Renal pelvis (tissue), 4 donors: Measurements from ENCODE around the gene TGFBR3. TPM values are rescaled to one million over a fixed set of nuclear protein-coding genes. Genes with fewer than 3 reads are reported as not detected.

Experiments used
- DNase-seq: peaks from one replicate; pipeline ENCODE4 v3.0.0-alpha.2; 2013
- polyA plus RNA-seq, 3 donors: library from polyadenylated mRNA; unstranded; fragments of 120-200 nt; gene quantifications; one replicate each; pipeline ENCODE4 v1.2.1, GENCODE V29; 2013; ENCODE audit not compliant: insufficient read length in 3 of 3

TGFBR3 gene
- polyA plus RNA-seq, 3 donors: 95.6 to 116 (median 110) TPM

- DNase-seq: no peak
These were observed 3.9 kb upstream of the TGFBR3 start for GRCh38 chr1:91889717-91890459.

GRCh38 chr1:91885213-91885715 lies 687 bp downstream of the TGFBR3 start:
- DNase-seq: peak; percentile 34

GRCh38 chr1:91884459-91885212 lies 1.3 kb downstream of the TGFBR3 start:
- DNase-seq: no peak

- peak; percentile 33 for DNase-seq
These were observed 2.5 kb downstream of the TGFBR3 start for GRCh38 chr1:91883470-91883869.

GRCh38 chr1:91881280-91881679 lies 4.7 kb downstream of the TGFBR3 start:
- no peak for DNase-seq

GRCh38 chr1:91879733-91880132 lies 6.2 kb downstream of the TGFBR3 start:
- DNase-seq: peak; percentile 50

- no peak for DNase-seq
These were observed 8.3 kb downstream of the TGFBR3 start for GRCh38 chr1:91877574-91878208.

GRCh38 chr1:91876781-91877573 lies 9.0 kb downstream of the TGFBR3 start:
- no peak for DNase-seq

- no peak for DNase-seq
These were observed 9.9 kb downstream of the TGFBR3 start for GRCh38 chr1:91876040-91876470.

GRCh38 chr1:91874167-91874566 lies 11.8 kb downstream of the TGFBR3 start:
- DNase-seq: no peak

GRCh38 chr1:91872559-91873081 lies 13.3 kb downstream of the TGFBR3 start:
- no peak for DNase-seq

- DNase-seq: no peak
These were observed 14.0 kb downstream of the TGFBR3 start for GRCh38 chr1:91872000-91872399.

GRCh38 chr1:91870322-91870721 lies 15.6 kb downstream of the TGFBR3 start:
- DNase-seq: no peak

GRCh38 chr1:91866425-91866824 lies 19.5 kb downstream of the TGFBR3 start:
- DNase-seq: no peak

GRCh38 chr1:91864017-91864700 lies 21.8 kb downstream of the TGFBR3 start:
- DNase-seq: no peak

GRCh38 chr1:91863498-91863897 lies 22.5 kb downstream of the TGFBR3 start:
- DNase-seq: no peak

- no peak for DNase-seq
These were observed 23.8 kb downstream of the TGFBR3 start for GRCh38 chr1:91862120-91862519.

GRCh38 chr1:91857557-91858239 lies 28.3 kb downstream of the TGFBR3 start:
- no peak for DNase-seq

GRCh38 chr1:91856996-91857395 lies 29.0 kb downstream of the TGFBR3 start:
- no peak for DNase-seq

- no peak for DNase-seq
These were observed 31.0 kb downstream of the TGFBR3 start for GRCh38 chr1:91854852-91855534.
